ENCODE data around the gene RERE. TPM values are rescaled to one million over a fixed set of nuclear protein-coding genes. Genes with fewer than 3 reads are reported as not detected.
"Not testable (repeated sequence)": the region's sequence is repeated elsewhere in the genome, so short reads cannot be mapped to it uniquely, and the experiment has no call there.

RERE gene
- polyA plus RNA-seq, 1 of the 3 experiments (the other 2 are of a cell fraction): 8.1 TPM

DNA sequence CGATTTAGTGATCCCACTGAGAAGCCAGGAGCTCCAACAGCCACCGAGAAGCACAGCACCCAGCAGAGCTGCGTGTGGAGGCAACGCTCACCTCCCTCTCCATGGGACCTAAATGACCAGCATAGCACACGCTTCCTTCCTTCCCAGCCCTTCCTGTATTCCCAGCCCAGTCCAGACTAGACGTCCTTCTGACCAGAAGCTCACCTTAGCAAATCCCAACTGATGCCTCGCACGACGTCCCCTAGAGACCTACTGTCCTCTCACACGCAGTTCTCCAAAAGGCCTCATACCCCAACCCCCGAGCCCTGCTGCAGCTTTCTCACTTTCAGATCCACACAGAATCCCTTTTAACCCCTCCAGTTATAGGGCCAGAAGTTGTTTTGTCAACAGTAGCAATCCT is 367.1 kb downstream of the RERE start:
- Histone ChIP-seq H3K36me3 (replicated peaks in 1 of 2; ENCODE audit: control insufficient read depth in 1 of 2, insufficient read depth in 2 of 2, low read length in 1 of 2) (peaks cover 3 to 6% of the 10 kb centered on the region in 2 experiments), H3K4me2 (no peak overlapping the region), H3K27me3 (ENCODE audit: insufficient read depth) (no peaks in the 10 kb centered on the region), H3K9me2 (no peaks in the 10 kb centered on the region), H3K9ac (no peak overlapping the region), H3K27ac (ENCODE audit: low read depth in 2 of 2, low read length in 1 of 2) (no peak overlapping the region), H4K20me1 (ENCODE audit: insufficient read depth) (no peaks in the 10 kb centered on the region), H3K4me1 (ENCODE audit: control insufficient read depth in 1 of 2, insufficient read depth in 2 of 2, low read depth in 1 of 2, low read length in 1 of 2) (peaks cover 5 to 14% of the 10 kb centered on the region in 2 experiments; a peak in 3 of 4 replicates), H3K79me2 (ENCODE audit: insufficient read depth) (peaks cover 4% of the 10 kb centered on the region; the same call in 1 of the 2 replicates), H3K9me3 (no peaks in the 10 kb centered on the region), H2AFZ (ENCODE audit: low read depth) (no peak overlapping the region), H3K4me3 (ENCODE audit: low read depth in 2 of 2, low read length in 1 of 2) (no peak overlapping the region), H3F3A (replicated peaks; ENCODE audit: insufficient read depth) (no peaks in the 10 kb centered on the region)
- 95% methylated on average over 11 of the region's 11 CpGs for WGBS (ENCODE audit: low lambda C conversion rate)
- DNase-seq: no peak
- ChIA-PET CTCF (interaction anchor here (0.9 to 1.8 kb wide), 4 partner anchors 10 to 120 kb away, joined by 3 to 4 read pairs (median 4); no protein-coding TSS in a partner anchor), POLR2A (interaction anchor here (1.3 kb wide), 1 partner anchor 15 kb away, joined by 3 read pairs; no protein-coding TSS in a partner anchor)
- TF ChIP-seq YY1 (IDR thresholded peaks at IDR 0.05; ENCODE audit: low read depth) (no peak), JUND (IDR thresholded peaks at IDR 0.05) (no peak), POLR2AphosphoS5 (IDR thresholded peaks at IDR 0.05; ENCODE audit: low read depth, low read length) (no peak), ELF1 (IDR thresholded peaks at IDR 0.05) (no peak), GATA2 (CRISPR knock-in tag; IDR thresholded peaks at IDR 0.05) (no peak), FOXJ3 (CRISPR knock-in tag; IDR thresholded peaks at IDR 0.05) (no peak), NRF1 (IDR thresholded peaks at IDR 0.05; ENCODE audit: low read depth, low read length) (no peak), CHD2 (IDR thresholded peaks at IDR 0.05; ENCODE audit: low read length, partially characterized antibody) (no peak), TCF12 (IDR thresholded peaks at IDR 0.05) (no peak)
- TF ChIP-seq, protein P1, sequence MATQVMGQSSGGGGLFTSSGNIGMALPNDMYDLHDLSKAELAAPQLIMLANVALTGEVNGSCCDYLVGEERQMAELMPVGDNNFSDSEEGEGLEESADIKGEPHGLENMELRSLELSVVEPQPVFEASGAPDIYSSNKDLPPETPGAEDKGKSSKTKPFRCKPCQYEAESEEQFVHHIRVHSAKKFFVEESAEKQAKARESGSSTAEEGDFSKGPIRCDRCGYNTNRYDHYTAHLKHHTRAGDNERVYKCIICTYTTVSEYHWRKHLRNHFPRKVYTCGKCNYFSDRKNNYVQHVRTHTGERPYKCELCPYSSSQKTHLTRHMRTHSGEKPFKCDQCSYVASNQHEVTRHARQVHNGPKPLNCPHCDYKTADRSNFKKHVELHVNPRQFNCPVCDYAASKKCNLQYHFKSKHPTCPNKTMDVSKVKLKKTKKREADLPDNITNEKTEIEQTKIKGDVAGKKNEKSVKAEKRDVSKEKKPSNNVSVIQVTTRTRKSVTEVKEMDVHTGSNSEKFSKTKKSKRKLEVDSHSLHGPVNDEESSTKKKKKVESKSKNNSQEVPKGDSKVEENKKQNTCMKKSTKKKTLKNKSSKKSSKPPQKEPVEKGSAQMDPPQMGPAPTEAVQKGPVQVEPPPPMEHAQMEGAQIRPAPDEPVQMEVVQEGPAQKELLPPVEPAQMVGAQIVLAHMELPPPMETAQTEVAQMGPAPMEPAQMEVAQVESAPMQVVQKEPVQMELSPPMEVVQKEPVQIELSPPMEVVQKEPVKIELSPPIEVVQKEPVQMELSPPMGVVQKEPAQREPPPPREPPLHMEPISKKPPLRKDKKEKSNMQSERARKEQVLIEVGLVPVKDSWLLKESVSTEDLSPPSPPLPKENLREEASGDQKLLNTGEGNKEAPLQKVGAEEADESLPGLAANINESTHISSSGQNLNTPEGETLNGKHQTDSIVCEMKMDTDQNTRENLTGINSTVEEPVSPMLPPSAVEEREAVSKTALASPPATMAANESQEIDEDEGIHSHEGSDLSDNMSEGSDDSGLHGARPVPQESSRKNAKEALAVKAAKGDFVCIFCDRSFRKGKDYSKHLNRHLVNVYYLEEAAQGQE (IDR thresholded peaks at IDR 0.05; ENCODE audit: low read depth, low read length): no peak

DNA sequence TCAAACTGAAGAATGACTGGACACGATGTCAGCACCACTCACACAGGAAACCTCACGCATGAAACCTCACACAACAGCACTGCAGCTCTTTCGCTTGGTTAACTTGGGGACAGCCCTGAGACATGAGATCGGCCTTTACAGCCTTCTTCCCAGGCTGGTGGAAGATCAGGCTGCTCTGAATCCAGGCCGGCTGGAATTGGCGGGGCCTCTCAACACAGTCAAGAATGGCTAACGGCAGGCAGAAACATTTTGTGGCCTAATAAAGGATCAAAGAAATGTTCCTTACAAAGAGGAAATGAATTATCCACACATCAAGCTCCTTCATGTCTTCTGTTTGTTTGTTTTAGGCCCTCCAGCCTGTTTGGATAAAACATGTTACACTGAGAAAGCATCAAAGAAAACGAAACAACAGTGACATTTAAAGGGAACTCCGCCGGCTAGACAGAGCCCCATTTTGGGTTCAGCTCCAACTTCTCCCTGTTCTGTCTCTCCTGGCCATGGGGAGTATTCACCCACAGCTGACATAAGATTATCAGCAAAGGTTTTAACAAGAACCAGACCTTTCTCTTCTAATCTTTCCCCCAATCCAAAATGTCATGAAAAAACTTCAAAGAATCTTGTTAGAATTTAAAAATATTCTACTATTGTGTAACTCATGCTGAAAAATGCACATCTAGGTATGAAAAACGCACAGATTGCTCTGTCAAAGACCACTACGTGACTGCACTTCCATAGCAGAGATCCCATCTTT is 368.4 kb downstream of the RERE start:
- ChIA-PET CTCF (interaction anchor here (0.8 to 1.8 kb wide), 3 partner anchors 11 to 61 kb away, joined by 3 to 4 read pairs (median 4); no protein-coding TSS in a partner anchor), POLR2A (interaction anchor here (0.5 to 1.3 kb wide), 2 partner anchors 13 to 14 kb away, joined by 3 read pairs; no protein-coding TSS in a partner anchor)
- Histone ChIP-seq H3F3A (replicated peaks; ENCODE audit: insufficient read depth) (no peaks in the 10 kb centered on the region), H3K9ac (no peak overlapping the region), H3K4me3 (ENCODE audit: low read depth in 2 of 2, low read length in 1 of 2) (no peak overlapping the region), H3K9me2 (no peaks in the 10 kb centered on the region), H3K4me2 (no peak overlapping the region), H3K4me1 (ENCODE audit: control insufficient read depth in 1 of 2, insufficient read depth in 2 of 2, low read depth in 1 of 2, low read length in 1 of 2) (peaks cover 5 to 14% of the 10 kb centered on the region in 2 experiments; a peak in 3 of 4 replicates), H3K79me2 (ENCODE audit: insufficient read depth) (peaks cover 3% of the 10 kb centered on the region; the same call in 1 of the 2 replicates), H3K27ac (ENCODE audit: low read depth in 2 of 2, low read length in 1 of 2) (peak overlapping the region in 1 of 2 experiments; percentile 59; a peak in 2 of 4 replicates), H3K36me3 (replicated peaks in 1 of 2; ENCODE audit: control insufficient read depth in 1 of 2, insufficient read depth in 2 of 2, low read length in 1 of 2) (peaks cover 3 to 6% of the 10 kb centered on the region in 2 experiments), H2AFZ (ENCODE audit: low read depth) (no peak overlapping the region), H3K27me3 (ENCODE audit: insufficient read depth) (no peaks in the 10 kb centered on the region), H4K20me1 (ENCODE audit: insufficient read depth) (no peaks in the 10 kb centered on the region), H3K9me3 (no peaks in the 10 kb centered on the region)
- DNase-seq: no peak
- TF ChIP-seq MXI1 (IDR thresholded peaks at IDR 0.05; ENCODE audit: low read depth, low read length): no peak
- TF ChIP-seq TCF12 (IDR thresholded peaks at IDR 0.05): peak; percentile 48
- WGBS (ENCODE audit: low lambda C conversion rate): 76% methylated on average over 12 of the region's 12 CpGs

DNA sequence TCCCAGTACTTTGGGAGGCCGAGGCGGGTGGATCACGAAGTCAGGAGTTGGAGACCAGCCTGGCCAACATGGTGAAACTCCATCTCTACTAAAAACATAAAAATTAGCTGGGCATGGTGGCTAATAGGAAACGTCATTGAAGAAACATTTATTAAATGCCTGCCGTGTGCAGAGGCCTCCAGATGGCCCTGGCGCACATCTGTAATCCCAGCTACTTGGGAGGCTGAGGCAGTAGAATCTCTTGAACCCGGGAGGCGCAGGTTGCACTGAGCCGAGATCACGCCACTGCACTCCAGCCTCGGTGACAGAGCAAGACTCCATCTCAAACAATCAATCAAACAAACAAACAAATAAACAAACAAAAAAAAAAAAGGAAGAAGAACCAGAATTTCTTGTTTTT is 368.9 kb downstream of the RERE start:
- H3K27ac ChIP-seq (ENCODE audit: low read depth in 2 of 2, low read length in 1 of 2); H2AFZ ChIP-seq (ENCODE audit: low read depth); H3K9me3 ChIP-seq; H3K9me2 ChIP-seq; H3K9ac ChIP-seq; H3F3A ChIP-seq (replicated peaks; ENCODE audit: insufficient read depth); H3K27me3 ChIP-seq (ENCODE audit: insufficient read depth); H3K4me3 ChIP-seq (ENCODE audit: low read depth in 2 of 2, low read length in 1 of 2); H3K4me2 ChIP-seq; H3K36me3 ChIP-seq (replicated peaks in 1 of 2; ENCODE audit: control insufficient read depth in 1 of 2, insufficient read depth in 2 of 2, low read length in 1 of 2); H3K79me2 ChIP-seq (ENCODE audit: insufficient read depth); DNase-seq; CTCF ChIA-PET; H4K20me1 ChIP-seq (ENCODE audit: insufficient read depth): not testable (repeated sequence)
- WGBS (ENCODE audit: low lambda C conversion rate): 91% methylated on average over 11 of the region's 11 CpGs
- peaks cover 5 to 14% of the 10 kb centered on the region in 2 experiments; a peak in 3 of 4 replicates for H3K4me1 ChIP-seq (ENCODE audit: control insufficient read depth in 1 of 2, insufficient read depth in 2 of 2, low read depth in 1 of 2, low read length in 1 of 2)
- POLR2A ChIA-PET: interaction anchor here (0.5 kb wide), 1 partner anchor 15 kb away, joined by 3 read pairs; no protein-coding TSS in a partner anchor

All from SK-N-SH (cell line).